ENCODE measurements around the gene CYSTM1.

Gene CYSTM1

DNA sequence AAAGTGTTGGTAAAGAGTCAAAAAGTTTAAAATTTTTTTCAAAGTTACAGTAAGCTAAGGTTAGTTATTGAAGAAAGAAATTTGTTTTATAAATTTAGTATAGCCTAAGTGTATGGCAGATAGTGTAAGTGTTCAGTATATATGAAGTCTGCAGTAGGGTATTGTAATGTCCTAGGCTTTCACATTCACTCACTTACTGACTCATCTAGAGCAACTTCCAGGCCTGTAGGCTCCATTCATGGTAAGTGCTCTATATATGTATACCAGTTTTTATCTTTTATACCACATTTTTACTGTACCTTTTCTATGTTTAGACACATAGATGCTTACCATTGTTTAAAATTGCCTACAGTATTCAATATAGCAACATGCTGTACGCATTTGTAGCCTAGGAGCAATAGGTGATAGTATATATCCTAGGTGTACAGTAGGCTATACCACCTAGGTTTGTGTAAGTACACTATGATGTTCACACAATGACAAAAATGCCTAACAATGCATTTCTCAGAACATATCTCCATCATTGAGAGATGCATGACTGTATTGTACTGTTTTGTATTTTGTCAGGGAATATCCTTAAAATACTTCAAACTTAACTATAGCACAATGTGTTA is 38.5 kb downstream of the CYSTM1 start:
- DNase-seq (ENCODE audit: low read depth), result no peak

DNA sequence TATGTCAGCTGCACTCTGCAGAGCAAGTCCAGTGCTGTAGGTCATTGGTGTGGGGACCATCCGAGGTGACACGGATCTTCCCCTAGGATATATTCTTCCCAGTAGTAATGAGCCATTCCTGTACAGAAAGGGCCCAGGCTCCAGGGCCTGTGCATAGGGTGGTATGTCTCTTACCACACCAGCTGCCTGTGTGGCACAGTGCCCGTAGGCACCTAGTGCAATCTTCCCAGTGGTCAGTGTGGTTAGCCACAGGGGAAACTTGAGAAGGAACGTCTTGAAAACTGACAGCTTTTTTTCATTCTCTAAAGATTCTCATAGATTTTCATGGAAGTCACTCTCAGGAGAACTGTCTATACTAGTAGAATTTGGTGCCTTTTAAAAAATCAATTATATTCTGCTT is 39.8 kb downstream of the CYSTM1 start:
- peak; percentile 53 for DNase-seq (ENCODE audit: low read depth)

DNA sequence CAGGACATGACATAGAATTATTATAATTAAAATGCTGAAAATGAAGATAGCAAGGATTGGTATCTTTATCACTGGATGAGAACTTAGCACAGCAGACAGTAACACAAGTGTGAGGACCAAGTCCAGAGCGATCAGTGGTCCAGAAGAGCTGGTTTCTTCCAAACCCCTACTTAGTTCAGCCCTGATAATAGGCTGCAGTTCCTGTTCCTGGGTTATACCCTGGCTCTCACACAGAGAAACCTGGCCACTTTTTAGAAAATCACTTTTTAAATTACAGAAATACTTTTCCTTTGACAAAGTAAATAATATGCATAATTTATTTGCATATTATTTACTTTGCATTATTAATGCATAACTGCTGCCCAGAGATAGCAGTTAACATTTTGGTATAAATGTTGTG is 40.3 kb downstream of the CYSTM1 start:
- DNase-seq (ENCODE audit: low read depth), result no peak

DNA sequence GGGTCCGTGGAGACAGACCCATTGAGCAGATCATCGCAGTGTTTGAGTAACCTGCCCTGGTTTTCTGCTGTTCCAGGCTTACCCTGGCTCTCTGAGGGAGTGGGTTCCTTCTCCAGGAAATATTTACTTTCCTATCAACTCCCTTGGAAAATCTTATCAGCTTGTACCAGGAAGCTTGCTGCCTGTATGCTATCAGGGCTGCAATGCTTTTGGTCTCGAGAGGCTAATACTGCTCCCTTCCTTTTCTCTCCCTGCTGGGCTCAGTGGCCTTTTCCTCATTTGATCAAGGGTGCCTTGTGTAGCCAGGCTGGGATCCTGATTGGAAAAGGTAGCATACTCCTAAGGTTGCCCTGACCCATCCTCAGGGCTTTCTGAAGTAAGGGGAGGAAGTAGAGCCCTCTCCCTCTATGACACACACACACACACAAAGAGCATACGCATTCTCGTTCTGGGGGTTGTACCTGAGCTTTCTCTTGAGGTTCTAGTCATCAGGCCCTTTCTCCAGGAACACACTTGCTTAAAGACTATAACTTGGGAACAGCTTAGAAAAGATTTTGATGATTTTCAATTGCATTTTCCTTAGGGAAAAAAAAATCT is 41.6 kb downstream of the CYSTM1 start:
- no peak for DNase-seq (ENCODE audit: low read depth)

DNA sequence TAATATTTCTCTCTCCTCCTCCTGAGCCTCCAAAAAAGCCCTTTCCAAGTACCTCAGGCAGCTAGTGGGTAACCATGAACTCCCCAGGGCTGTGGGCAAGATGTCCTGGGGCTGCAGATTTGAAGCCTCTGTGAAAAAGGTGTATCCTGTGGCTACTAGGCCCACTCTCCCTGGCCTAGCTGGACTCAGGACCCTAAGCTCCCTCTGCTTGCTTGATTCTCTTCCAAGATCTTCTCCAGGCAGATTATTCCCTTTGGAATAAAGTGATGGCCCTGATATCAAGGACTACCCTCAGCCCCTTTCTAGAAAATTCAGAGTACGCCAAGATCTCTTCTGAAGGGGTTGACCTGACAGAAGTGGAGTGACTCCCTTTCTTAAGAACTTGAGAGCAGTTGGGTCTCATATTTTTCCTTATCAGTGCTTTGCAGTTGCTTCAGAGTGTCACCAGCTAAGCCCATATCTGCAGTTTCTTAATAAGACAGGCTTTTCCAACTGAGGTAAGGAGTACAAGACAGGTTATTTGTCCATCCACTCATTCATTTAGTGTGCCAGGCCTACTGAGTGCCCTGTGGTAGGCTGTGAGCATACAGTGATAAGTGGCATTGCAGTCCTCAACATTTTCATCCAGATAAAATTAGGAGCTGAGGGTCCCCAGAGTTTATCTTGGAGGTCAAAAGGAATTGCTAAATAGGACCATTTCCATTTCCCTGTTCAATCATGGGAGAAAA is 42.5 kb downstream of the CYSTM1 start:
- no peak for DNase-seq (ENCODE audit: low read depth)

DNA sequence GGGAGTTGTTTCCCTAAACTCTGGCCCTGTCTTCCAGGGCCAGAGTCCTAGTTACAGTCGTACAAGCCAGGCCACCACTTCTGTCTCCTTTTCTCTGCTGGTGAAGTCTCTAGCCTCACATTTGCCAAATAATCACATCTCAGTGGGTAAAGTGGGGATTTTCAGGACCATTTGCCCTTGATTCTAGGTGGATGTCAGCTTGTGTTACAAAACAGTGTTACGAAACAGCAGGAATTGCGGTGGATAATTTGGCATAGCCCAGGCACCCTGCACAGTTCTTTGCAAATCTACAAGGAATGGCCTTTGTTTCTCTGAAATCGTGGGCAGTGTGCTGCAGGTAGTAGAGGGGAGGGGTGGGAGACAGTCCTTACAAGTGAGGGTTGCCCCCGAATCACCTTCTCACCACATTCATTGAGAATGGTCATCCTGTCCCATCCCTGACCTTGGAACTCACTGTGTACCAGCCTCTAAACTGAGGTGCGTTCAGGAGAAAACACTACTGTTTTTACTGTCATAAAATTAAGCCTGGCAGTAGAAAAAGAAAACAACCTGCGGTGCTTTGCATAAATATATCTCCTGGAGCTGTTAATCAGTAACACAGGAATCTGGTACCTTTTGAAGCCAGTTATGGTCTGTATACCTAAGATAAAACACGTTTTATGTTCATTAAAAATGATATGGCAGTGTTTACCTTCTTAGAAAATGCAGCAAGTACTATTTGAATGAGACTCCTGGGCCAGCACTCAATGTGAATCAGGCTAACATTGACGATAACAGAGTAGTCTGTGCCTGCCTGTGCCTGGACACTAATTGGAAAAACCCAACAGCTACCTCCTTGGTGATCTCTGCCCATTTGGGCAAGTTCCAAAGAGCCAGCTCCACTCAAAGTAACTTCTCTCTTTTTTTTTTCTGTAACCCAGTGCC is 44.3 kb downstream of the CYSTM1 start:
- no peak for DNase-seq (ENCODE audit: low read depth)

DNA sequence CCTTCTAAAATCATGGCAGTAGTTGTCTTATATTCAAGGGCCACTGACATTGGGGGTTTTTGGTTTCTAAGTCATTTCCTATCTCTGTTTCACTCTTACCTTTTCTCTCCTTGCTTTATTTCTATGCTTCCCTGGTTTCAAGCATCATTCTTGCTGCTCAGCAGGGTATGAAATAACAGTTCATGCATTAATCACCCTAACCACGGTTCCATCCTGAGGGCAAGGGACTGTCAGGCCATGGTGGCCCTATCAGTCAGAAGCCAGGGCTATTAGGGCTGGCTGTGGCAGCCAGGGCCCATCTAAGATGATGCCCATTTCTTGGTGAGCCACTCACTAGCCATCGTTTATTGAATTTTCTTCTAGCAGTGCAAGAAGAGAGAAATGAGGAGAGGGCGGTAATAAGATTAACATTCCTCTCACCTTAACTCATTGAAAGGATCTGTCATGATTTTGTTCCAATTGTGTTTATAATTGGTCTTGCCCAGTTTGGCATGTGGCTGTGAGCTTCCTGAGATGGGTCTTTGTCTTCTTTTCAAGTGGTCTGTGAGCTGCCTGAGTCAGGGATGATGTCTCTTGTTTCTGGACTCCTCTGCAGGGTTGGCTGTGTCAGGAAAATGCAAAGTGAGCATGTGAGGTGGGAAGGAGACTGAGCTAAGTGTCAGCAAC is 45.2 kb downstream of the CYSTM1 start:
- no peak for DNase-seq (ENCODE audit: low read depth)

DNA sequence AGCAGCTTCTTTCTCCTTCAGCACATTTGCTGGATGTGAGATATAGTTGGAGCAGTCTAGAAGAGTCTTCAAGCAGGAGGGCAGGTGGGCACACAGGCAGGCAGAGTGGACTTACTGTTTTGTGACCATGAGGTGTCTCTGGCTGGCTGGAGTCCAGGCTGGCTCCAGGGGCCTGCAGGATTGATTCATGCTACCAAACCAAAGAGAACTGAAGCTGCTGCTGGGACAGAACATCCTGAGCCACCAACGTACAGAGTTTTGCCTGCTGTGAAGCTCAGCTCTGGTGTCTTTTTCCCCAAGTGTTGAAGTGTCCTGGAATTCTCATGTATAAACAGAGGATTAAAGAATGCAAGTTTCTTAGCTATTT is 45.7 kb downstream of the CYSTM1 start:
- no peak for DNase-seq (ENCODE audit: low read depth)

DNA sequence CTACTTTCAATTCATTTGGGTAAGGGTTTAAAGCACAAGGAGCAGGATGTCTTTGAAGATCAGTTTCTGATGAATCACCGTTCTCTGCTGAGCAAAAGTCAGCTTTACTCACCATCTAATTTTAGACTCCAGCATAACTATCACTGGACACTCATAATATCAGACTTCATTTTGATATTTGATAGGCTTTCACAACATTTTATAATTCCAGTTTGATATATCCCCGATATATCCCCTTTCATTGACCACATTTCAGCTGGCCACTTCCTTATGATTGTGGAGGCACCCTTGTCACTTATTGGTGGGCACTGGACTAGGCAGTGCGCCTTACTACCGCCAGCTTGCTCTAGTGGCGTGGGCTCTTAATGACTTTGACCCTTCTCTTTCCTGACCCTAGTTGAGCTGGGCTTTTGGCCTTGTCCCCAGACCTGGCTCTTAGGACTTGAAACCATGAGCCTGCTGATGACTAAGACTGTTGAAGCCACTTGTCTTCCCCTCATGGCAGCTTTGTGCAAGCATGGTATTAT is 46.8 kb downstream of the CYSTM1 start:
- no peak for DNase-seq (ENCODE audit: low read depth)

DNA sequence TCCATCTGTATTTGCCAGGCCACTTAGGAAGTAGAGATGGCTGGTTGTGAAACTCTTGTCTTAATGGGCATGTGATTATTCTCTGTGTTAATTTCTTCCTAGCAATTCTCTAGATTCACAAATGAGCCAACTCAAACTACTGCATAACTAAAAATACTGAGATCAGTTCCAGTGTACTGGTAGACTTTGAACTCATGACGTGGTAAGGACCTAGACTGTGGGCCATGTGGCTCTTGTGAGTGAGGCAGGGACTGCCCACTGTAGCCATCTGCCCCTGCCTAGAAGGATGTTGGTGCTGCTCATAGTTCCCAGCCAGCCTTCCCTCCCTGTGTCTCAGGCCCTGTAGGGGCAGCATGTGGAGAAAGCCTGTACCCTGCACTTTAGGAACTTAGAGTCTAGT is 47.4 kb downstream of the CYSTM1 start:
- DNase-seq (ENCODE audit: low read depth), result no peak

DNA sequence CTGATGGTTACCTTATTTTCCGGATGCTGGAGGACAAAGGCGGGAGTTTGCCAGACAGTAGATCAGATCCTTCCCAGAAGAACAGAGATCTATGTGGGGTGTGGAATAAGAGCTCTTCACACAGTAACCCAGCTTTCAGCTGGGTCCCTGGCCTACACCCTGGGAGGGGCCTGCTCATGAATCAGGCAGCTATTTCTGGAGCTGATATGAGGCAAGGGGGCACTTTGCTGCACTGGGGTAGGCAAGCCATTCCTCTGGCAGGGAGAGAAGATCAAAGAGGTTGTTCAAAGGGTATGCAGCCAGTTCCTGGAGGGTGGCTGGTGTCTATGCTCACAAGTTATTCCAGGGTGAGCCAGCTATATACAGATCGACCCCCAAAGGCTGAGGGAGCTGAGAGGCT is 48.6 kb downstream of the CYSTM1 start:
- DNase-seq (ENCODE audit: low read depth), result no peak

DNA sequence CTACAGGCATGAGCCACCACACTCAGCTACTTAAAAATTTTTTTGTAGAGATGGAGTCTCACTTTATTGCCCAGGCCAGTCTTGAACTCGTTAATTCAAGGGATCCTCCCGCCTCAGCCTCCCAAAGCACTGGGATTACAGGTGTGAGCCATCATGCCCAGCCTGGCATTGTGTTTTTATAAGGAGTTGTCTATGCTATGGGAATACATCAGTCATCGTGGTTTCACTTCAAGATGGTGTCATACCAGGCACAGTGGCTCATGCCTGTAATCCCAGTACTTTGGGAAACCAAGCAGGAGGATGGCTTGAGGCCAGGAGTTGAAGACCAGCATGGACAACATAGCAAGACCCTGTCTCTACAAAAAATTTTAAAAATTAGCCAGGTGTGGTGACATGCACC is 49.7 kb downstream of the CYSTM1 start:
- no peak for DNase-seq (ENCODE audit: low read depth)

DNA sequence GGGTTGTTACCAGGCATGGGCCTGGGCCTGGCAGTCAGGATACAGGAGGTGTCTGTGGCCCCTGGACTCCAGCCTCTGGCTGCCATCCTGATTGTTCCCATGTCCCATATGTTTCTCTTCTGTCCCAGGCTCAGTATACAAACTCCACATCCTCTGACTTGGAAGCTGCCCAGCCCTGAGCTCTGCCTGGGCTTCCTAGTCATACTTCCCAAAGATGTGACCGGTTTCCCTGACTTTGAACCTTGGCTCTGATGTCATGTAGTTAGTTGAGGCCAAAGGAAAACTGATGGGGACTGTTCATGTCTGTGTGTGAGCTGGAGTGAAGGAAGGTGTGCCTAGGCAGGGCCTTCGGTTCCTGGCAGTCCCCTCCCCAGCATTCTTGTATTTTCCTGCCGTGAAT is 50.4 kb downstream of the CYSTM1 start:
- DNase-seq (ENCODE audit: low read depth), result no peak

DNA sequence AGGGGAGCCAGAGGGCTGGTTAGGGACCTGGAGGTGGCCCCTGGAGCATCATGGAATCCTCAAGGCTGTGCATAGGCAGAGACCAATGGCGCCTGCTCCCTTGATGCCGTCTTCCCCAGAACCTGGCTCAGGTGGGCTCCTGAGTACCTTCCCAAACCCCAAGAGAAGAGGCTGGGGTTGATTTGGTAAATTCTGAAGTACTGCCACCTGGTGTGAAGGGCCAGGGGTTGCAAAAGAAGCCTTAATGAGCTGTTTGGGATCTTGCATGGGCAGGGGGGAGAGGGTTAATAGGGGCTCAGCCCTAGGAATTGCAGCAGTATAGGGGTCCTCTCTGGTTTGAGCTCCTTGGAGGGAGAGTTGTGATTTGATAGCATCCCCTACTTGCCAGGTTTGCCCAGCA is 52.1 kb downstream of the CYSTM1 start:
- no peak for DNase-seq (ENCODE audit: low read depth)

DNA sequence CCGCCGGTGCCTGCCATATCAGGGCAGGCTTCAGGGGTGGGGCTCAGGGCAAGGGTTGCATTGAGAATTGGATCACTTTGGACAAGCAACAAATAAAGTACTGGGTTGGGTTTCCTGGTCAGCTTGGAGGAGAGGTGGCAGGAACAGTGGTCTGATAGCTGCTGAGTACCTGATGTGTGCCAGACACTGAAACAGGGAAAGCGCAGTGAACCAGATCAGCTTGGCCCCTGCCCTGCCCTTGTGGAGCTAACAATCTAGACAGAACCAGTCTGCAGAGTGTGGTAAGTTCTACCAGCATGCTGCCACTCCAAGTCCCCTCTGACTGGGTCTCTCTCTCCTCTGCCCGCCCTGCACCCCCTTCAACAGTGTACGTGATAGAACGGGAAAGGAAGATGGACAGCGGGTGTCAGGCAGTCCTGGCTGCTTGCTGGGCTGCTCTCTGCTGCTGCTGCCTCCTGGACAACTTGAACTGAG is 53.4 kb downstream of the CYSTM1 start:
- no peak for DNase-seq (ENCODE audit: low read depth)

DNA sequence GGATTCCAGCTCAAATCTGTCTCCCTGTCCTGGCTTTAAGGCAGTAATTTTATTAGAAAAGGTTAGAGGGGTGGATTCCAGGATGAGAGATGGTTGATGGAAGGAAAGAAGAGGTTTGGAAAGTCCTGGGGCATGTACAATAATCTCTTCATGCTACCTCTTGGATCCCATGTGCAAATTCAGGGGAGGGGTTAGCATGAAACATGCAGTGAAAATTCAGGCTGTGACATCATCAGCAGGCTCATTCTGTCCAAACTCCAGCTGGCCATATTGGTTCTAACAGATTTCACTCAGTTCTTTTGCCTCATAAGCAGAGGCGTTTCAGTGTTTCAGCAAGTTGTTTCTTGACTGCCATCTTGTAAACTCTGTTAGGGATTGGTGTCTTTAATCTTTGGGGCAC is 55.4 kb downstream of the CYSTM1 start:
- no peak for DNase-seq (ENCODE audit: low read depth)

DNA sequence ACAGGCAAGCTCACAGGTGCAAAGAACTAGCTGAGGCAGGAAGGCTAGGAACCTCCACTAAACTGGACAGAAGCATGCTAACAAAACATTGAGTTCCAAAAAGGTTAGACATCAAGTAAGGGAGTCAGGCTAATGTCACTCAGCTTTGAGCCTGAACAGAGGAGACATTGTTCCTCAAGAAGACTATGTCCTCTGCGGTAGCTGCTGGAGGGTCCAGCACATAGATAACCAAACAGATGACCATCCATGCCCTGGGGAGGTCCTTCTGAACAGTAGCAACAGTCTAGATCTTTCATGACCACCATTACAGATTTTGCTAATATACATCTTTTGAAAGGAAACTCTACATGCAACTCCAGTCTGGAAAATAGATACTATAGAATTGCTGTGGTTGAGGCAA is 57.7 kb downstream of the CYSTM1 start:
- DNase-seq (ENCODE audit: low read depth), result no peak

DNA sequence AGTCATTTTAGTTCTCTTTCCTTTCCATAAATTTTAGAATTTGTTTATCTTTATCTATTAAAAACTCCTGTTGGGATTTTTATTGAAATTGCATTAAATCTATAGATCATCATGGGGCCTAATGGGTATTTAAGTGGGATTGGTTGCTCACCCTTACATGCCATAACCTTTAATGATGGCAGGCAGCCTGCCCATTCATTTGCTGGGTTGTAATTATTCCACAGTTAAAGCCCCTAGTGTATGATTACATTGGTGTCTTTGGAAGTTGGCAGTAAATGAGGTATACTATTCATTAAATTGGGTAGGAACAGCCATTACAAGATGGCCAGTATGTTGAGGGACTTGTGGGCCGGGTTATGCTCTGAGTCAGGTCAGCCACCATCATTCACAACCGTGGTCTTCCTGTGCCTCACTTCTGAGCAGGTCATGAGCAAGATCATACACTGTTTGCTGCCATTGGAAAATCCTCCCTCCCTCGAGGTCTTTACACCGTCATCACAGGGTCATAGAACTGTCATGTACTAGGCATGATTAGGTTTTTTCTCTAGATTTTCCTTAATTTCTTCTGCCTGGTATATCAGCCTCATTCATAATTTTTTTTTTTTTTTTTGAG is 59.5 kb downstream of the CYSTM1 start:
- DNase-seq (ENCODE audit: low read depth), result no peak

DNA sequence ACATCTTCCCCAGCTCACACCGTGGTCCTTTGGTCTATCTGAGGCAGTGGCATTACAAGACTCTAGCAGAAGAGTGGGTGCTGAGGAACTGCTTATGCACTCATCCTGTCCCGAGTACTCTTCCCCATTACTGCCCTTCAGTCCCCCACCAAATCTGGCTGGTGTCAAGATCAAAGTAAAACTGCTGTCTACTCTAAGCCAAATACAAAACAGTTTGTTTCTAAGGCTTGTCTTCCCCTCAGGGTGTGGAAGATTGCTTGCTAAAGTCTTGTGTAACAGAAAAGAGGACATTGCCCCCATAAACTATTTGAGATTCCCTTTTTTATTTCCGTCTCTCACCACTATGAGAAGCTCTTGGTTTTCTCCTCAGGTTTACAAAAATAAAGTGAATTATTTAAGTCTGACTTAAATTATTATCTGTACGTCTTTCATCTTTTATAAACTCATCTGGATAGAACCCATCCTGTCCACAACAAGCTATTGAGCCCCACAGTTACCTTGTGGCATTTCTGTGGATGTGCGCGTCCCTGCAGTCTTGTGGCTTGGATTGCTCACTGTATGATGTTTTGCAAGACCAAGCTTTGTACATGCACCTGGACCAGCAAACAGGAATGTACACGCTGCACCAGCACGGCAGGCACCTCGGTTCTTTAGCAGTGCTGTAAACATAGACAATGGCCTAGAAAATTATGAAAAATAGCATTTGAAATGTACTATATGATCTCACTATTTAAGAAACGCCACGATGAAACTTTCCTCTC is 61.0 kb downstream of the CYSTM1 start:
- DNase-seq (ENCODE audit: low read depth), result no peak

DNA sequence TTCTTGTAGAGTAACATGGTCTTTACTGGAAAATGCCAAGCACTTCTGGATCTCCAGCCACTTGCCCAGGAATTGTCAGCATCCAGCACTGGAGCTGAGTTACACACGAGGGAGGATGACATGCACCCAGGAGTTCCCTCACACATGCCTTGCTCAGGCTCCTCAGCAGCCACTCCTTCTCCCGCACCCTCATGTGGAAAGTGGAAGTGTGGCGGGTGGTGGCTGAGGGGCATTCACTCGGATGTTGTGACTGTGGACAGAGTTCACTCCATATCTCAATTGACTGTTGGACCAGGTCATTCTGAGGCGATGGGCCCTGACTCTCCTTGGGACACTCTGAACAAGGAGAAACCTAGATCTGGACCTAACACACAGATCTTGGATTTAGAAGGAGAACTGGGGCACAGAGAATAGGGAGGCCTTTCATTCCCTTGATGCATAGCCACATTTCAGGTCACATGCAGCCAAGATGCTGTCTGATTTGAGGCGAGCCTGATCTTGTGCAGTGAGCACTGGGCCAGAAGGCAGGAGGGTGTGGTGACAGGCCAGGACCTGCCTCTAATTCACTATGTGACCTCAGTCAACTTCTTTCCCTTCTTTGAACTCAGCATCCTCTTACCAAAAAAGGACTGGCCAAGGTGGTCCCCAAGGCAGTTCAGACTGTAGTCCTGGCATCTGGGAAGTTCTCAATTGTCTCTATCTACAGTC is 62.1 kb downstream of the CYSTM1 start:
- DNase-seq (ENCODE audit: low read depth), result no peak

All from HS-27A (cell line).